ENCODE results near the gene ERC2.

DNA sequence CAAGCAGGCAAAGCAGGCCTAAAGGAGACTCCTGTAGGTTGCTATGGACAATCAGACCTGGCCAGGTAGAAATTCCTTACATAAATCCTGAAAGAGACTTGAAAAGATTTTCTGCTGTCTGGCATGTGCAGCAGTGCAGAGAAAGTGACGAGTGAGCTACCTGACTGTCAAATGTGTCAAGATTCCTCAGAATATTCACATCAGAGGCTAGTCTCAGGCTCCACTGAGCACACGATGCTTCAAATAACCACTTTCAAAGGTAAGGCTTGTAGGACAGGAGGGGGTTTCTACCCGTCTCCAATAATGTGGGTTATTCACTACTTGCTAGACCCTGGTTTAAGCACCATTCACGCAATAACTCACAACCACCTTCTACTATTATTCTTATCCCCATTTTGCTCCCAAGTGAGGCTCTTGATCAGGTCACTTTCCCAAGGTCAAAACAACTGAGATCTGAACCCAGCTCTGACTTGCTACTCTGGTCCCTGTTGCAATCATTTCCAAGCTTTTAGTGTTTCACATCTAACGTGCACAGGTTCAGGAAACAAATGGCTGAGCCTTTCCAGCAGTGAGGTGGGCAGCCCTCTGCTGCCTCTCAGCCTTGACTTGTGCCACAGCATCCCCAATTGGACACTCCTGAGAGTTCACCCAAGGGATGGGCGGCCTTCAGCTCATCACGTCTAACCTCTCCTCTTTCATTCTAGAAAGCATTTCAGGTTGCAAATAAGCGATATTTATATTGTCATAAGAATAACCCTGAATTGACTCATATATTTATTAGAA, 651.3 kb downstream of the ERC2 start:
- TF ChIP-seq, protein P1, sequence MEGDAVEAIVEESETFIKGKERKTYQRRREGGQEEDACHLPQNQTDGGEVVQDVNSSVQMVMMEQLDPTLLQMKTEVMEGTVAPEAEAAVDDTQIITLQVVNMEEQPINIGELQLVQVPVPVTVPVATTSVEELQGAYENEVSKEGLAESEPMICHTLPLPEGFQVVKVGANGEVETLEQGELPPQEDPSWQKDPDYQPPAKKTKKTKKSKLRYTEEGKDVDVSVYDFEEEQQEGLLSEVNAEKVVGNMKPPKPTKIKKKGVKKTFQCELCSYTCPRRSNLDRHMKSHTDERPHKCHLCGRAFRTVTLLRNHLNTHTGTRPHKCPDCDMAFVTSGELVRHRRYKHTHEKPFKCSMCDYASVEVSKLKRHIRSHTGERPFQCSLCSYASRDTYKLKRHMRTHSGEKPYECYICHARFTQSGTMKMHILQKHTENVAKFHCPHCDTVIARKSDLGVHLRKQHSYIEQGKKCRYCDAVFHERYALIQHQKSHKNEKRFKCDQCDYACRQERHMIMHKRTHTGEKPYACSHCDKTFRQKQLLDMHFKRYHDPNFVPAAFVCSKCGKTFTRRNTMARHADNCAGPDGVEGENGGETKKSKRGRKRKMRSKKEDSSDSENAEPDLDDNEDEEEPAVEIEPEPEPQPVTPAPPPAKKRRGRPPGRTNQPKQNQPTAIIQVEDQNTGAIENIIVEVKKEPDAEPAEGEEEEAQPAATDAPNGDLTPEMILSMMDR (conservative IDR thresholded peaks at IDR 0.05; ENCODE audit: low read length) = peak; percentile 51
- no peak for TF ChIP-seq EZH2phosphoT487 (IDR thresholded peaks at IDR 0.05; ENCODE audit: borderline replicate concordance, low read depth, low read length)

Measured in OCI-LY7 (cell line).